ENCODE data around the gene NHLH1.

- no peak for TF ChIP-seq CTCF (IDR thresholded peaks at IDR 0.05; ENCODE audit: insufficient read depth, low read length, poor library complexity, severe bottlenecking)
- no peak for TF ChIP-seq EZH2phosphoT487 (conservative IDR thresholded peaks at IDR 0.05; ENCODE audit: low read length)
Observed at GRCh38 chr1:160344936-160345335, 21.9 kb upstream of the NHLH1 start.

All from SU-DHL-6 (cell line).